GM12872 (cell line): ENCODE data around the gene ADAMTS15.

ENCODE experiments used
- TF ChIP-seq, protein P1 (sequence below): IDR thresholded peaks from 3 replicates; pipeline ENCODE4 v1.5.1; 2011; ENCODE audit warnings: low read depth, mild to moderate bottlenecking, low read length, moderate library complexity; ENCODE audit not compliant: insufficient read depth

Gene ADAMTS15

DNA sequence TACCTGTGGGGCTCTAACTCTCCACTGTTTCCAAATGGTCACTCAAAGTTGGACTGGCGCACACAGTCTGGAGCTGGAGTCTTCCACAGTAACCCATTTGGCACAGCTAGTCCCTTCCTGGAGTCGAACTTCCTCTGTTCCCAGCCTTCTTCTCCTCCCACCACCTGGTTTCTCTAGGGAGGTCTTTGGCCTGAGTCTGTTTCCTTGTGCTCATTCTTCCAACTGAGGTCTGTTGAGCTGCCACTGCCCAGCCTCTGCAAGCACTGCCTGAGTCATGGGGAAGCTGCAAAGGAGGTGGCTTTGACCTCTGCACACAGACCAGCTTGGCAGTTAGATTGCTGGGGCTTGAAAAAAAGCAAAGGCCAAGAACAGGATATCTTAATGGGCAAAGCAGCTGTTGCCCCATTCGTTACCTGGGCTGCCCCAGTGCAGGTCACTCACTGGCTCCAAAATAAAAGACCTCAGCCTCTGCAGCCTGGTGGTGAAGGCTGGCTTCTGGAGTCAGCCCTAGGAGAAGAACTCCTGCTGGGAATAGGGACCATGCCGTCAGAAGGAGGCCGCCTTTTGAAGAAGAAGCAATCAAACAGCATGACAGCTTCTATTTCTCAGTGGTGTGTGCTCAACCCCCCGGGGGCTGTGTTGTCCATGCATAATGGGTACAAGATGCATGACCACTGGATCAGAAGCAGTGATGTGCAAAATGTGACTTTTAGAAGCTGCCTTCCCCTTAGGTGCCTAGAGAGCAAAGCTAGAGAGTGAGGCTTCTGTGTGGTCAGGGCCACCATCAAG is 3.0 kb downstream of the ADAMTS15 start:
- TF ChIP-seq, protein P1, sequence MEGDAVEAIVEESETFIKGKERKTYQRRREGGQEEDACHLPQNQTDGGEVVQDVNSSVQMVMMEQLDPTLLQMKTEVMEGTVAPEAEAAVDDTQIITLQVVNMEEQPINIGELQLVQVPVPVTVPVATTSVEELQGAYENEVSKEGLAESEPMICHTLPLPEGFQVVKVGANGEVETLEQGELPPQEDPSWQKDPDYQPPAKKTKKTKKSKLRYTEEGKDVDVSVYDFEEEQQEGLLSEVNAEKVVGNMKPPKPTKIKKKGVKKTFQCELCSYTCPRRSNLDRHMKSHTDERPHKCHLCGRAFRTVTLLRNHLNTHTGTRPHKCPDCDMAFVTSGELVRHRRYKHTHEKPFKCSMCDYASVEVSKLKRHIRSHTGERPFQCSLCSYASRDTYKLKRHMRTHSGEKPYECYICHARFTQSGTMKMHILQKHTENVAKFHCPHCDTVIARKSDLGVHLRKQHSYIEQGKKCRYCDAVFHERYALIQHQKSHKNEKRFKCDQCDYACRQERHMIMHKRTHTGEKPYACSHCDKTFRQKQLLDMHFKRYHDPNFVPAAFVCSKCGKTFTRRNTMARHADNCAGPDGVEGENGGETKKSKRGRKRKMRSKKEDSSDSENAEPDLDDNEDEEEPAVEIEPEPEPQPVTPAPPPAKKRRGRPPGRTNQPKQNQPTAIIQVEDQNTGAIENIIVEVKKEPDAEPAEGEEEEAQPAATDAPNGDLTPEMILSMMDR, result no peak

DNA sequence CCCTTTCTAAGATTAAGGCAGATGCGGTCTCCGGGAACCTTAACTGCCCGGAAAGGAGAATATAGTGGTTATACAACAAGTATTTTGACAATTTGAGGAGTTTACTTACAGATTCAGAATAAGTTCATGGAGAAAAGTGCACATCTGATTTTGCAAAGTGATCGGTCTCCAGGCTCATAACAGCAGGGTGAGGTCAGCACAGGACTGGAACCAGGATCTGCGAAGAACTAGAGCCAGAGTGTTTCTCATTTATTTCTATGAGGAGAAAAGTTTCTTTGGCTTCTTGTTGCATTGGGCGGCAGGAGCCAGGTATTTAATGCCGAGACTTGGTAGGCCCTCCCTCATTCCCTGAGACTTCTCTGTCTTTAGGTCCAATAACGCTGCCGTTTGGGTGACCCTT is 3.7 kb downstream of the ADAMTS15 start:
- TF ChIP-seq, protein P1, result no peak

DNA sequence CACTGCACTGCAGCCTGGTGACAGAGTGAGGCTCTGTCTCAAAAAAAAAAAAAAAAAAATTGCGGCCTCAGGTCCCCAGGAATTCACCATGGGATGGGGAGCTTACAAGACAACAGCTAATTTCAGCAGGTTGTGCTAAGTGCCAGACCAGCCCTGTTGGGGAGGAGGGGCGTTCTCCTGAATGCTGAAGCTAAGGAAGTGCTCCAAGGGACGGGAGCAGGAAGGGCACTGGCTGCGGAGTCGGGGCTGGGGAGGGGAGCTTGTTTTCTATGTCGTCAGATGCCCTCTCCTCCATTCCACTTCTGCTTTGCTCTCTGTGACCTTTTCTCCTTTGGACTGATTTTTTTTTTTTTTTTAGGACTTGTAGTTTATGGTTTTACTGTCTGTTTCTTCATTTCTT is 4.5 kb downstream of the ADAMTS15 start:
- TF ChIP-seq, protein P1, result no peak

DNA sequence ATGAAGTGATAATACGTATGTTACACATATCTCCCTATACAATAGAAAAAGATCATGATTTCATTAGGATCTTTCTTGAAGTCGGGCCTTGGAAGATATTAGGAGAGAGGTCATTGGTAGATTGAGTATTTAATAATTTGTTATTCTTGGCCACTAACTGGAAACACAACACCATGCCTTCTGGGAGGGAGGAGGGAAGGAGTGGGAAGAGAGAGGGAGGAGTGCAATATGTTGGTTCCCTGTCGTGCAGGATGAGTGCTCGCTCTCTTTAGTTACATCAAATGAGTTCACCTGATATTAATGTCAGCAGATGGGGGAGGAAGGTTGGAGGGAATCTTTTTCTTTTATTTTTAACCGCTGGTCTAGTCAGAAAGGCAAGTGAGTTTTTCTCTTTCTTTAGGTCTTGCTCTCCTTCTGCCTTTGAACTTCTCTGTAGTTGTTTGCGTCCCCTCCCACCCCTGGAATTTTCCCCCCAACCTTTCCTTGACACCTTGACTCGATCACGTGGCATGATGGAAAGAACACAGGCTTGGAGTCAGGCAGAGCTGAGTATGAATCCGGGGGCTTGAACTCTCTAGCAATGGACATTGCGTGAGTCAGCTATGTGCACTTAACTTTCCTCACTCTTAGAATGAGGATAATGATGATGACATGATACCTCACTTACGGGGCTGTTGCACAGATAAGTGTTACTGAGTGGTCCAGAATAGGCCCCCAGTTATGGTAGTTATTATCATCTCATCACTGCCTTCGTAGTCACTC is 6.2 kb downstream of the ADAMTS15 start:
- TF ChIP-seq, protein P1, result no peak

DNA sequence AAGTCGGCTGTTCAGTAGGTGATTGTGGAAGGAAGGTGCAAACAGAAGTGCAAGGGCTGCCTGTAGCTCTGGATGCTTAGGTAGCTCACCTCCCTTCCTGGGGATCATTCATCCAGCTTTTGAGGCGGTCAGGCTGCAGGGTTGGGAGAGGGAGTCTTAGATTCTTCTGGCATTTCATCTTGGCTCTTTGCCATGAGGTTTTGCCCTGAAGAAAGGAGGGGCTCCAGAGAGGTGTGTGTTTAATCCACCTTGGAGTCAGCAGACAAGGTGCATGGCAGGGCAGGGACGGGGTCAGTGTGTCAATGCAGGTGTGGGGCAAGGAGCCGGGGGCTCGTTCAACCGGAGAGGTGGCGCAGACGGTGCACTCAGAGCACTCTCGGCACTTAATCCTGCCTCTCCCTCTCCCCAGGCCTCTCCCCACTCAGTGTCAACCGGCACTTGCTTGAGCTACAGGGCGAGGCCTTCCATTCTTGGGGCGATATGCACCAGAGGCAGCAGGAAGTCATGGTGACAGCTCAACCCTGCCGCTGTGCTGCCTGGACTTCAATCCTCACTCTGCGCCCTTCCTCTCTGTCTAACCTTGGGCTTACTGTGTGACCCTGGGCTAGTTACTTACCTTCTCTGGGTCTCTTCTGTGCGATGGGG is 7.2 kb downstream of the ADAMTS15 start:
- TF ChIP-seq, protein P1, result no peak

DNA sequence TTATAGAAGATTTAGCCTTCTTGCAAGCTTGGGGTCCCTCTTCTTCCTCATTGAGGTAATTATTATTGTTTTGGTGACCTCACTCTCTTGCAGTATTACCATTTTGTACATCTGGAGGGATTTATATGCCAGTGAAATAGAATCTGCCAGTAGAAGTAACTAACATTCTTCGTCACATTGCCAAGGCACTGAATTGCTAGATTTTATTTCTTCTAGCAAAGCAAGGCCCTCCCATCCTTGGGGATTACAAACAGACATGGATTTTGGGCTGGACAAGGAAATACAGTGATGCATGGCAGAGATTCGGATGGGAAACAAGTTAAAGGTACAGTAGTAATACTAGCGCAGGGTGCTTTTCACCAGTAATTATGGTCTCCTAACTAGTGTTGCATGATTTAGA is 7.8 kb downstream of the ADAMTS15 start:
- TF ChIP-seq, protein P1, result no peak
